ENCODE measurements around the gene TNNI3K. TPM values are rescaled to one million over a fixed set of nuclear protein-coding genes. Genes with fewer than 3 reads are reported as not detected.

TNNI3K gene
- total RNA-seq, 2 experiments from 2014 or later = 0.45 to 0.67 TPM

- POLR2A ChIA-PET = no interaction called here
- peaks cover 3% of the 10 kb centered on the region for H3K27me3 Mint-ChIP-seq
- no peak overlapping the region for H3K4me3 Mint-ChIP-seq
- no peak overlapping the region for H3K27ac Mint-ChIP-seq
- no peaks in the 10 kb centered on the region for H3K9me3 Mint-ChIP-seq
- no peak for ATAC-seq (ENCODE audit: low read depth)
- DNase-seq = no peak
- no peaks in the 10 kb centered on the region for H3K4me1 Mint-ChIP-seq
- no peaks in the 10 kb centered on the region for H3K36me3 Mint-ChIP-seq
Observed at GRCh38 chr1:74578101-74578500, 342.9 kb downstream of the TNNI3K start.

GRCh38 chr1:74579425-74579824, 344.2 kb downstream of the TNNI3K start:
- Mint-ChIP-seq H3K9me3 (no peaks in the 10 kb centered on the region), H3K27me3 (peaks cover 7% of the 10 kb centered on the region), H3K4me3 (no peak overlapping the region), H3K27ac (no peak overlapping the region), H3K36me3 (no peaks in the 10 kb centered on the region), H3K4me1 (no peaks in the 10 kb centered on the region)
- DNase-seq (no peak), ATAC-seq (ENCODE audit: low read depth) (no peak)
- POLR2A ChIA-PET = no interaction called here

GRCh38 chr1:74583397-74583796, 348.2 kb downstream of the TNNI3K start:
- ATAC-seq (ENCODE audit: low read depth) (no peak), DNase-seq (no peak)
- no peak overlapping the region for H3K27ac Mint-ChIP-seq
- POLR2A ChIA-PET = no interaction called here
- no peaks in the 10 kb centered on the region for H3K9me3 Mint-ChIP-seq
- peaks cover 3% of the 10 kb centered on the region for H3K4me1 Mint-ChIP-seq
- H3K27me3 Mint-ChIP-seq = peaks cover 9% of the 10 kb centered on the region
- H3K36me3 Mint-ChIP-seq = no peaks in the 10 kb centered on the region
- no peak overlapping the region for H3K4me3 Mint-ChIP-seq

GRCh38 chr1:74584185-74584584, 349.0 kb downstream of the TNNI3K start:
- POLR2A ChIA-PET = no interaction called here
- peaks cover 9% of the 10 kb centered on the region for H3K27me3 Mint-ChIP-seq
- H3K9me3 Mint-ChIP-seq = no peaks in the 10 kb centered on the region
- no peak overlapping the region for H3K4me3 Mint-ChIP-seq
- DNase-seq (no peak), ATAC-seq (ENCODE audit: low read depth) (no peak)
- H3K4me1 Mint-ChIP-seq = peaks cover 3% of the 10 kb centered on the region
- no peak overlapping the region for H3K27ac Mint-ChIP-seq
- H3K36me3 Mint-ChIP-seq = no peaks in the 10 kb centered on the region

GRCh38 chr1:74586253-74586897, 351.2 kb downstream of the TNNI3K start:
- Mint-ChIP-seq H3K4me1 (peaks cover 3% of the 10 kb centered on the region), H3K36me3 (no peaks in the 10 kb centered on the region), H3K27me3 (peaks cover 6% of the 10 kb centered on the region), H3K27ac (no peak overlapping the region), H3K9me3 (no peaks in the 10 kb centered on the region), H3K4me3 (peak overlapping the region; percentile 67)
- ATAC-seq (ENCODE audit: low read depth) = no peak
- POLR2A ChIA-PET = no interaction called here
- DNase-seq = no peak

GRCh38 chr1:74587888-74588287, 352.7 kb downstream of the TNNI3K start:
- no peaks in the 10 kb centered on the region for H3K36me3 Mint-ChIP-seq
- peaks cover 3% of the 10 kb centered on the region for H3K4me1 Mint-ChIP-seq
- H3K27me3 Mint-ChIP-seq = peaks cover 6% of the 10 kb centered on the region
- H3K9me3 Mint-ChIP-seq = no peaks in the 10 kb centered on the region
- ATAC-seq (ENCODE audit: low read depth) = no peak
- POLR2A ChIA-PET = no interaction called here
- H3K27ac Mint-ChIP-seq = no peak overlapping the region
- H3K4me3 Mint-ChIP-seq = no peak overlapping the region
- no peak for DNase-seq

GRCh38 chr1:74590288-74590687, 355.1 kb downstream of the TNNI3K start:
- ATAC-seq (ENCODE audit: low read depth) = no peak
- no peak overlapping the region for H3K27ac Mint-ChIP-seq
- peaks cover 2% of the 10 kb centered on the region for H3K27me3 Mint-ChIP-seq
- no peaks in the 10 kb centered on the region for H3K36me3 Mint-ChIP-seq
- peaks cover 3% of the 10 kb centered on the region for H3K4me1 Mint-ChIP-seq
- H3K4me3 Mint-ChIP-seq = no peak overlapping the region
- H3K9me3 Mint-ChIP-seq = no peaks in the 10 kb centered on the region
- POLR2A ChIA-PET = no interaction called here
- DNase-seq = no peak

GRCh38 chr1:74591949-74592348, 356.8 kb downstream of the TNNI3K start:
- Mint-ChIP-seq H3K4me1 (no peaks in the 10 kb centered on the region), H3K27me3 (peaks cover 2% of the 10 kb centered on the region), H3K36me3 (no peaks in the 10 kb centered on the region), H3K27ac (no peak overlapping the region), H3K9me3 (no peaks in the 10 kb centered on the region), H3K4me3 (no peak overlapping the region)
- ATAC-seq (ENCODE audit: low read depth) (no peak), DNase-seq (no peak)
- POLR2A ChIA-PET = no interaction called here

GRCh38 chr1:74592580-74593355, 357.6 kb downstream of the TNNI3K start:
- no peaks in the 10 kb centered on the region for H3K4me1 Mint-ChIP-seq
- H3K27me3 Mint-ChIP-seq = peaks cover 2% of the 10 kb centered on the region
- H3K9me3 Mint-ChIP-seq = no peaks in the 10 kb centered on the region
- ATAC-seq (ENCODE audit: low read depth) = no peak
- no peak overlapping the region for H3K4me3 Mint-ChIP-seq
- H3K27ac Mint-ChIP-seq = no peak overlapping the region
- no peaks in the 10 kb centered on the region for H3K36me3 Mint-ChIP-seq
- POLR2A ChIA-PET = no interaction called here
- DNase-seq = no peak

Other genes starting within 250 kb of the TNNI3K start
- 1 to 10 TPM; 1.7 to 1.8 TPM for gene LRRIQ3, start 37.2 kb upstream of the TNNI3K start, total RNA-seq
- 10 to 100 TPM in 1 of 2 experiments, 1 to 10 TPM in 1; 9.9 to 12.4 TPM for gene FPGT, start 37.1 kb upstream of the TNNI3K start, total RNA-seq